A549 treated with dexamethasone at 1 μM for 4 hours (cell line): Measurements from ENCODE around the gene UGT2A2. TPM values are rescaled to one million over a fixed set of nuclear protein-coding genes. Genes with fewer than 3 reads are reported as not detected.

Experiments
- total RNA-seq: library from RNA; stranded (reverse); fragments of 200-300 nt; extraction: Qiagen RNA extraction; gene quantifications from 5 replicates; pipeline ENCODE4 v1.2.3, GENCODE V29; 2022

Gene UGT2A2
- total RNA-seq, result not detected in 5 replicates

GRCh38 chr4:69639542-69639941 lies at the start of gene UGT2A2:
UGT2A2 (minus strand) TSS chr4:69639642; CDS start chr4:69639640, 2 bp downstream.

GRCh38 chr4:69653147-69653546 lies 13.7 kb upstream of the UGT2A2 start, which contains the start of gene UGT2A1:
UGT2A1 (minus strand) TSS chr4:69653247; CDS start chr4:69647644, 5,603 bp downstream.

Other genes with a start within 250 kb of the UGT2A2 start
- not detected in 5 replicates for gene UGT2B4, start 143.7 kb downstream of the UGT2A2 start, total RNA-seq
- gene UGT2A1, start 13.6 kb upstream of the UGT2A2 start, total RNA-seq, result not detected in 5 replicates
- gene SULT1B1, start 121.0 kb upstream of the UGT2A2 start, total RNA-seq, result 0.02 to 0.07 TPM (median 0.03 TPM) in 4 of 5 replicates, not detected in the other
- not detected in 5 replicates for gene SULT1E1, start 220.5 kb upstream of the UGT2A2 start, total RNA-seq